Measurements from ENCODE around the gene USF3. TPM values are rescaled to one million over a fixed set of nuclear protein-coding genes. Genes with fewer than 3 reads are reported as not detected.
A peak's percentile ranks its signal among the peaks of the same experiment; 100 is the strongest.

USF3 gene
- total RNA-seq, 4 donors from 2014 or later, result 14.2 to 27.1 (median 21.4) TPM

DNA sequence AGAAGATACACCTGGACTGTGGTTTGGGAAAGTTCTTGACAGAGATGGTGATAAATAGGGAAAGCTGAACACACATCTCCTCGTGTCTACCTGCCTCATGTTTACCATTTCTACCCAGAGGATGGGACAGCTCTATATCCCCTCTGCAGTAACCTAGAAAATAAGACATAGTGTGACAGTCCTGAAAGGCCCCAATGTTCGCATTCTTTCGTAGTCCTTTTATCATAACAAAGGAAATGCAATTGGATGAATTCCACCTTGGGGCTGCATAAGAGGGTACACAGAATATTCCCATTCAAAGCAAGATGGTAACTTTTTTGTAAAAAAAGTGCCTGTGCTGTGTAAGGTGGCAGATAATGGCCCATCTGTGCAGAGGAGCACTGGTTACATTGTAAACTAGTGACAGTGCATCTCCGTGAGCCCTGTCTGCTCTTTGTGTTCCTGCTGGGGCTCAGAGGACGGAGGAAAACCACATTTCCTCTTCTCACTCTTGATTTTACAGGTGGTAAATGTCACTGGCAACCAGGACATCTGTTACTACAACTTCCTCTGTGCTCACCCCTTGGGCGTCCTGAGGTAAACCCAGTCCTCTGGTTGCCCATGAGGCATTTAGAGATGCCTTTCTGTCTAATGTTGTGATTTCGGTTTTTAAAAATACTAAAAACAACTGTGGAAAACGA is 89.8 kb downstream of the USF3 start:
- Histone ChIP-seq H3K36me3 (no peaks in the 10 kb centered on the region), H3K27ac (no peak overlapping the region), H3K27me3 (no peaks in the 10 kb centered on the region), H3K9me3 (no peaks in the 10 kb centered on the region), H3K4me3 (no peak overlapping the region), H3K4me1 (no peaks in the 10 kb centered on the region)
- intact Hi-C loops (cut with DNase I; ENCODE audit: low total_unique reads), result no loop called here
- no peak for DNase-seq
- TF ChIP-seq, protein P1, sequence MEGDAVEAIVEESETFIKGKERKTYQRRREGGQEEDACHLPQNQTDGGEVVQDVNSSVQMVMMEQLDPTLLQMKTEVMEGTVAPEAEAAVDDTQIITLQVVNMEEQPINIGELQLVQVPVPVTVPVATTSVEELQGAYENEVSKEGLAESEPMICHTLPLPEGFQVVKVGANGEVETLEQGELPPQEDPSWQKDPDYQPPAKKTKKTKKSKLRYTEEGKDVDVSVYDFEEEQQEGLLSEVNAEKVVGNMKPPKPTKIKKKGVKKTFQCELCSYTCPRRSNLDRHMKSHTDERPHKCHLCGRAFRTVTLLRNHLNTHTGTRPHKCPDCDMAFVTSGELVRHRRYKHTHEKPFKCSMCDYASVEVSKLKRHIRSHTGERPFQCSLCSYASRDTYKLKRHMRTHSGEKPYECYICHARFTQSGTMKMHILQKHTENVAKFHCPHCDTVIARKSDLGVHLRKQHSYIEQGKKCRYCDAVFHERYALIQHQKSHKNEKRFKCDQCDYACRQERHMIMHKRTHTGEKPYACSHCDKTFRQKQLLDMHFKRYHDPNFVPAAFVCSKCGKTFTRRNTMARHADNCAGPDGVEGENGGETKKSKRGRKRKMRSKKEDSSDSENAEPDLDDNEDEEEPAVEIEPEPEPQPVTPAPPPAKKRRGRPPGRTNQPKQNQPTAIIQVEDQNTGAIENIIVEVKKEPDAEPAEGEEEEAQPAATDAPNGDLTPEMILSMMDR (IDR thresholded peaks at IDR 0.05), result no peak
- TF ChIP-seq POLR2A (IDR thresholded peaks at IDR 0.05), result no peak

DNA sequence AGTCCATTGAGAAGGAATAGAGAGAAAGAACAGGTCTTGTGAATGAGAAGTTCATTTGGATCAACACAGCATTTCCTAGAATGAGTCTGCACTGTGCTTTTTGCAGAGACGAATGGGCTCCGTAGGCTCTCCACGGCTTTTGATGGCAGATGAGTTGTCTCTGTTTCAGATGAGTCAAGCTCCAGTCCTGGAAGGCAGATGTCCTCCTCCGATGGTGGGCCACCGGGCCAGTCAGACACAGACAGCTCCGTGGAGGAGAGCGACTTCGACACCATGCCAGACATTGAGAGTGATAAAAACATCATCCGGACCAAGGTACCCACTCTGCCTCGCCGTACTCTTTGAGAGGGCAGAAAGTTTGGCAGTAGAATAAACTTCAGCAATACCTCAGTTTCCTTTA is 93.6 kb downstream of the USF3 start:
- DNase-seq, result no peak
- no peaks in the 10 kb centered on the region for H3K4me1 ChIP-seq
- TF ChIP-seq, protein P1 (IDR thresholded peaks at IDR 0.05), result no peak
- TF ChIP-seq POLR2A (IDR thresholded peaks at IDR 0.05), result no peak
- no peaks in the 10 kb centered on the region for H3K36me3 ChIP-seq
- intact Hi-C loops (cut with DNase I; ENCODE audit: low total_unique reads), result no loop called here
- no peak overlapping the region for H3K4me3 ChIP-seq
- no peak overlapping the region for H3K27ac ChIP-seq
- H3K27me3 ChIP-seq, result no peaks in the 10 kb centered on the region
- H3K9me3 ChIP-seq, result no peaks in the 10 kb centered on the region

DNA sequence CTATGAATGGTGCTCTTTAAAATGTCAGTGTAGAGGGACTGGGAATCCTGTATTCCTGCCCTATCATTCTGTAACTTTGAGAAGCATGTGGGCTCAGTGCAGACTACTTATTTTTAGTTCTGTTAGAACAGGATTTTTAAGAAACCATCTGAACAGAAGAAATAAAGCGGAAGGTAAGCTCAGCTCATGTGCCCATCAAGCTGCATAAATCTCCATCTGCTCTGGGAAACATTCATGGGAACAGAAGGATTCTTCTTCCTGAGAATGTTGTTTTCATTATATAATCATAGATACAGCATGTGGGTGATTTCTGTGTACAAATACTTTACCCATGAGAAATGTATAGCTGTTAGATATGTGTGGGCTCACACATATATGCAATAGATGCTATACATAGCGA is 94.2 kb downstream of the USF3 start:
- no peaks in the 10 kb centered on the region for H3K4me1 ChIP-seq
- intact Hi-C loops (cut with DNase I; ENCODE audit: low total_unique reads), result no loop called here
- H3K9me3 ChIP-seq, result no peaks in the 10 kb centered on the region
- no peaks in the 10 kb centered on the region for H3K36me3 ChIP-seq
- no peak overlapping the region for H3K4me3 ChIP-seq
- no peaks in the 10 kb centered on the region for H3K27me3 ChIP-seq
- no peak overlapping the region for H3K27ac ChIP-seq
- no peak for DNase-seq
- TF ChIP-seq, protein P1 (IDR thresholded peaks at IDR 0.05), result no peak
- no peak for TF ChIP-seq POLR2A (IDR thresholded peaks at IDR 0.05)

DNA sequence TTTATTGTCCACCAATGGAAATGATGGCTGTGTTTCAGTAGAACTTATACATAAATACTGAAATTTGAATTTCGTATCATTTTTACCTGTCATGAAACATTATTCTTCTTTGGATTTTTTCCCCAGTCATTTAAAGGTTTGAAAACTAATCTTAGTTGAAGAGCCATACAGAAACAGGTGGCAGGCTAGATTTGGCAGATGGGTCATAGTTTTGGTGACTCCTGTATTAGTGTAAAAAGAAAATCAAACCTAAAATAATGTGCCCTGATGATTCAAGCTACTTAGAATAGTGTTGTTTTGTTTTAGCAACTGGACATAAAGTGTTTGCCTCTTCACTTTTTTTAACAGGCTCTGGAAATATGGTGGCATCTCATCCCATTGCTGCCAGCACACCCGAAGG is 95.2 kb downstream of the USF3 start:
- no peaks in the 10 kb centered on the region for H3K9me3 ChIP-seq
- H3K4me3 ChIP-seq, result no peak overlapping the region
- no peaks in the 10 kb centered on the region for H3K4me1 ChIP-seq
- no peaks in the 10 kb centered on the region for H3K27me3 ChIP-seq
- no peak for DNase-seq
- H3K27ac ChIP-seq, result no peak overlapping the region
- TF ChIP-seq, protein P1 (IDR thresholded peaks at IDR 0.05), result no peak
- no peak for TF ChIP-seq POLR2A (IDR thresholded peaks at IDR 0.05)
- H3K36me3 ChIP-seq, result no peaks in the 10 kb centered on the region
- intact Hi-C loops (cut with DNase I; ENCODE audit: low total_unique reads), result no loop called here

DNA sequence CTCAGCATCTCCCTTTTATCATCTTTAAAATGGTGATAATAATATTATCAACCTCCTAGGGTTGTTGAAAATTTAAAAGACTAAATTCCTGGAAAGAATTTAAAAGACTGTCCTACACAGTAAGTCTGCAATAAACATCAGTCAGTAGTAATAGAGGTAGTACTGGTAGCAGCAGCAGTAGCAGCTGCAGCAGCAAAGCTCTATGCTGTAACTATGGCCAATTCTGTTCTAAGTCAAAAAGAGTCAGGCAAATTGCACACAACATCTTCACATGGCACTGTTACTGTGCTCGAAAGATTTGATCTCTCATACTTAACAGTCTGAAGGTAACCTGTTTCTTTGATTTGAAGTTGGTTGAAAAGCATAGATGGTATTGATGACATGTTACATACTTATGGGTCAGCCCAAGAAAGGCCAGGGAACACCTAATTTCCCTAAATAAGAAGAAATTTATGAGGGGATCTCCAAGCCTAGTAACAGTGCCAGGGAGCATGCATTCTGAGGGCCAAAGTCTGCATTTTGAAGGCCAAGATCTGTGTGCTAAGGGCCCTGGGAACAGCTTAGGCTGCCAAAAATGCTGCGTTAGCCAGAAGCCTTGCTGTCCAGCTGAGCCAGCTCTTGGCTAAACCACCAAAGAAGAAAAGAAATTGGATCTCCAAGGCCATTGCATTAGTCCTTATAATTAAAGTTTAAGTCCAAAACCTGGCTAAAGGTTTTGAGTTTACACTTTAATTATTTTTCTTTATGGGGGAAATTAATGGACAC is 95.8 kb downstream of the USF3 start:
- TF ChIP-seq, protein P1 (IDR thresholded peaks at IDR 0.05), result no peak
- TF ChIP-seq POLR2A (IDR thresholded peaks at IDR 0.05), result no peak
- Histone ChIP-seq H3K4me1 (no peaks in the 10 kb centered on the region), H3K27me3 (no peaks in the 10 kb centered on the region), H3K4me3 (no peak overlapping the region), H3K36me3 (no peaks in the 10 kb centered on the region), H3K9me3 (no peaks in the 10 kb centered on the region), H3K27ac (no peak overlapping the region)
- peak in 1 of 2 donors; percentile 16 for DNase-seq
- intact Hi-C loops (cut with DNase I; ENCODE audit: low total_unique reads), result no loop called here

Measured in uterus (tissue), 4 donors.